Measurements from ENCODE around the gene SH3RF3.

- no peak for TF ChIP-seq CTCF (IDR thresholded peaks at IDR 0.05 in 4 of 5, conservative IDR thresholded peaks at IDR 0.05 in 1 of 5)
- TF ChIP-seq POLR2A (IDR thresholded peaks at IDR 0.05) = no peak
Measured at GRCh38 chr2:109487536-109487869, 358.5 kb downstream of the SH3RF3 start.
